GM18861 (cell line): ENCODE results near the gene HIVEP3.

Source experiments
- ATAC-seq: cut with Tn5 transposase; IDR thresholded peaks from one replicate; pipeline ENCODE4 v1.9.1; 2021; ENCODE audit not compliant: unreplicated experiment

Gene HIVEP3

GRCh38 chr1:41735631-41736260 lies 183.0 kb downstream of the HIVEP3 start:
- ATAC-seq, result no peak

GRCh38 chr1:41735139-41735538 lies 183.6 kb downstream of the HIVEP3 start:
- no peak for ATAC-seq

DNA sequence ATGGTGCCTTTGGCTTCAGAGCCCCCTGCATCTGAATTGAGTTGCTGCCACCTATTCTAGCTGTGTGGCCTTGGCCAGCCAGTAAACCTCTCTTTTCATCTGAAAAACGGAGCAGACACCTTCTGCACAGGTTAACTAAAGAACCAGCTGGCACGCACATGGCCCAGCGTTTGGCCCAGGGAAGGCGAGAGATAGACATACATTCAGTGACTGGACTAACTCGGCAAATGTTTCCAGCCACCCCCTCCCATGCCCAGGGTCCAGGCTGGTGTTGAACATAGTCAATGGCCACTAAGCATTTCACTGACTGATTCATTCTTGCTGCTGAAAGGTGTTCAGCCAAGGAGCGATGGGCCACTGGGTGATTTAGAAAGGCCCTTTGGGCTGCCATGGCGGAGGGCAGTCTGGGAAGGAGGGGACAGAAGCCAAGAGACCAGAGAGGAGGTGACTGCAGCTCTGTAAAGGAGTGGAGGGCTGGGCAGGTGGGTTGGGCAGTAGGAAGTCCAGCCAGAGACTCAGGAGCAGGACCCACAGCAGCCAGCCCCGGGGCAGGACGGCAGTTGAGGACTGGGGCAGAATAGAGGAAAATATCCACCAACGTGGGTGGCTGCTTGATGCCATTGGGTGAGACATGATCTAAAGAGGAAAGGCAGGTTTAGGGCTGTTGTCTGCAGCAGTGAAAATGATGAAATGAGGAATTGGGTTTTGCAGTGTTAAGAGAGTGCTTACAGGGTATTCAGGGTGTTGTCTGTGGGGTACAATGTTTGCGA lies 184.3 kb downstream of the HIVEP3 start:
- ATAC-seq, result no peak

GRCh38 chr1:41733725-41734124 lies 185.0 kb downstream of the HIVEP3 start:
- ATAC-seq, result no peak

DNA sequence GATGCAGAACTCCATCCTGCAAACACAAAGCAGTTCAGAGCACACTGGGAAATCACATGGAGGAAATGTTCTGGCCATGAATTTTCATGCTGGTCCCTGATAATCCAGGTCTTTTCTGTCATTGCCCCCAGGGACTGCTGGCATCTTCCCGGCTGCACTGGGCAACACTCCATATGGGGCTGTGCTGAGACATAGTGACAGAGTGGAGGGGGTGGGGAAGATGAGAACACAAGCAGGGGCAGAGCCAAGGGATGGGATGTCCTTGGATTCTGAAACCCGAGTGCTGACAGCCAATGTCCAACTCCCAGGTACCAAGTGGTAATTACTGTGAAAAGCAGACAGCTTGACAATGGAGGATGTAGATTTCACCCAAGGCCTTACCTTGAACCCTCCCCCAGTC lies 185.7 kb downstream of the HIVEP3 start:
- ATAC-seq, result no peak

DNA sequence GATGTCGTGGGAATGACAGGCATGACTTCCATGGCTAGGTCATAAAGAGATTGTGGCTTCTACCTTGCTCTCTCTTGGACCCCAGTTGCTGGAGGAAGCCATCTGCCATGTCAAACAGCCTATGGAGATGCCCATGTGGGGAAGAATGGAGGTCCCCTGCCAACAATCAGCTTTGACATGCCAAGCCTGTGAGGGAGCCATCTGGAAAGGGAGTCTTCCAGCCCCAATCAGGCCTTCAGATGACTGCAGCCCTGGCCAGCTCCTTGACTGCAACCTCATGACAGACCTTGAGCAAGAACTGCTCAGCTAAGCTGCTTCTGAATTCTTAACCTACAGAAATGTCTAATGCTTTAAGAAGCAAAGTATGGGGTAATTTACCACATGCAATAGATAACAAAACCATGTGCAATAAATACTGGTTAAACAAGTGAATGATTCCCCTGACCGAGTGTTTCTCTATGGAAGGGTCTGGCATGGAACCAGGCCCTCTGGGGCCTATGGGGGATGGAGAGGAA lies 187.1 kb downstream of the HIVEP3 start:
- ATAC-seq, result no peak

DNA sequence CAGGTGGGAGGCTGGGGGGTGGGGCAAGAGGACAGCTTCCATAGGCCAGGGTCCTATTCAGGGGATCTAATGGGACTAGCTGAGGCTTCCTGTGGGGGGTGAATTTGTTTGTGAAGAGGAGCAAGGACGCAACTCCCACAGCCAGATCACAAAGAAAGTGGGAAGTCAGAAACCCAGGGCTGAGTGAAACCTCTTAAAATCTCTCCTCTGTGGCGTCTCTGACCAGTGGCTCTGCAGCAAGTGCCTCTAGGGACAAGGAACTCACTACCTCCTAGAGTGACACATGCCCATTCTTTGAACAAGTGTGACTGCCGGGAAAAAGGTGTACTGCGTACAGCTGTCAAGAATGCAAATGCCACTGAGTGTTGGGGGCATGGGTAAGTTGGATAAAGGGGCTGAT lies 187.9 kb downstream of the HIVEP3 start:
- no peak for ATAC-seq

DNA sequence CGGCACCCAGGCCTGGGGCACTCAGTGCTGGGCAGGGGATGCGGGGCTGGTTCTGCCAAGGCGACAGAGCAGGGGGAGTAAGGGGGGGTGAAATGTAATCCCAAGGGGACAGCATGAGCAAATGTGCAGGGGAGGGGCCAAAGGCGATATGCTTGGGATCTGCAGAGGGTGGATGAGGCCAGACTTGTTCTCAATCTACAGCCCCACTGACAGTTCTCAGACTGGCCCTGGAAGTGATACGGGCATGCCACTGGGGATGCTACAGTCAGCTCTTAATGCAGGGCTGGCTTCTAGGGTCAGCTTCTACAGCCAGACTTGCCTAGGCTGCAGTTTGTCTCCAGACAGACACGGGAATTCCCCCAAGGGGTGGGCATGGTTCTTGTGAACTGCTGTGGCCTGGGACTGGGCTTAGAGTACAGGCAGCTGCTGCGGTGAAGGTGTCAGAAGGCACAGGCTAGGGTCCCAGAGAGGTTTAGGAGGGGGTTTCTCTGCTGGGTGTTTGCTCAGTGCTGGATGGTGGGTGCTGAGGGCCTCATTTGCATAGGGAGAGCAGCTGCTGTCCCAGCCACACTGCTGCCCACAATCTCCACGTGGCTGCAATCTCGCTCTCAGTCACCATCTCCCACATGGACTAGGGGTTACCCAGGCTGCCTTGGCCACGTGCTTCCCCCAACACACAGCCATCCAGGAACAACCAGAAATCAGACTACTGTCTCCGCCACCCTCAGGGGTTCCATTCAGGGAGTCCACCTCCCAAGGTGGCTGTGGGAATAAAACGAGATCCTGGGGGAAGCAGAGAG lies 190.1 kb downstream of the HIVEP3 start:
- ATAC-seq, result peak; percentile 78

GRCh38 chr1:41727749-41728115 lies 191.0 kb downstream of the HIVEP3 start:
- no peak for ATAC-seq

DNA sequence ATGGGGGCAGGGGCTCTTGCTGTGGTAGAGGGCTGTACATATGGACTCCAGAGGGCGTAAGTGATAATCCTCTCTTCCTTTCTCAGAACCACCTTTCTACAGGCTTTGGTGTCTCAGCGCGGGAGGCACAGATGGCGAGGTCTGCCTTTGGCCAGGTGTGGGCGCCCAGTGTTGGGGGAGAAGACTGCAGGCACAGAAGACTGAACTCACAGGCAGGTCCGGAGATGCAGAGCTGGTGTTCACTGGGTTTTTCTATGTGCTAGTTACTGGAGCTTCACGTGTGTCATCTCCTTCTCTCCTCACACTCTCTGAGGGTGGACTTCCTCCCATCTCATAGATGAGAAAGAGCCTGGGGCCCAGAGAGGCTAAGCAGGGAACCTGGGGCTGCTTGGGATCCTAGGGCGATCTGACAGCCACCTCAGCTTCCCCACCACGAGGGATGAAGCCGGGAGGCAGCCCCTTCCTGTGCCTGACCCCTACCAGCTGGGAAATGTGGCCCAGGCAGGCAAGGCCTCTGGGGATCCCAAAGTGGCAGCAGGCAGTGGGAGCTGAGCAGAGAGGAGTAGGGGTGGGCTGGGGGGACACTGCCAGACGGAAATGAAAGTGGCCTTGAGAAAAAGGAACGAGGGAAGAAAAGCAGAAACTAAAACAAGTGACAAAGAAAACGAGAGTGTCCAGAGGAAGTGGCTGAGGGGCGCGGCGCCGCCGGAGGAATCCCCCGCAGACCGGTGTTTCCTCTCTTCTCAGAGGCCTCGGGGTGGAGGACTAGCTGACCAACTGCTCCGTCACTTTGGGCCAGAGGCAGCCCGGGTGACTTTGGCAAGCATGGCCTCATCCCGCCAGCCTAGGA lies 191.6 kb downstream of the HIVEP3 start:
- peak; percentile 23 for ATAC-seq

DNA sequence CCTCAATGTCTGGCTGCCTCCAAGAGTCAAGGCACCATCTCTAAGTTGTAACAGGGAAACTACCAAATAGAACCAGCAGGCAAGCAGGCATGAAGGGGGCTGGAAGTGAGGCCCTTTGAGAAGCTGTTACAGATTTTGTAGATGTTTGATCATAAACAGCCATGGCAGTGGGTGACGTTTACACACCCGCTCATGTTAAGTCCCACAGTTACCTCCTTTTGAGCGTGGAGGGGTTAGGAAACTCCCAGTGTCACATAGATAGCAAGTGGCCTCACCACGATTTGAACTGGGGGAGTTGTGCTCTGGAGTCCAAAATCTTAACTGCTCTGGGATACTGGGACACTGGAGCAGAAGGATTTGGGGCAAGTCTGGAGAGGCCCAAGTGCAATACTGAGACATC lies 192.4 kb downstream of the HIVEP3 start:
- no peak for ATAC-seq

DNA sequence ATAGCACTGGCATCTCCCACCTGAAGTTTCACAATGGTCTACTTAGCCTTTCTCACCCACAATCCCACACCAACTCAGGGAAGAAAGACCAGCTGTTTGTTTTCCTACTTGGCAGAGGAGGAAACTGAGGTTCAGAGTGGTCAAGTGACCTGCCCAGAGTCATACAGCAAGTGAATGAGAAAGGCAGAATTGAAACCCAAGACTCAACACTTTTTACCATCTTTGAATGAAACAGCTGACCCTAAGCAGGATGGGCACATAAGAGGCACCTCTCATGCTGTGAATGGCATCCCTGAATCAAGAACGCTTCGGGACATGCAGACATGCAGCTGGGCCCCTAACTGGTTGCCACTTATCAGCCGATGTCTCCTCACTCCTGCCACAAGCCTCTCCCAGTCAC lies 193.8 kb downstream of the HIVEP3 start:
- ATAC-seq, result no peak

DNA sequence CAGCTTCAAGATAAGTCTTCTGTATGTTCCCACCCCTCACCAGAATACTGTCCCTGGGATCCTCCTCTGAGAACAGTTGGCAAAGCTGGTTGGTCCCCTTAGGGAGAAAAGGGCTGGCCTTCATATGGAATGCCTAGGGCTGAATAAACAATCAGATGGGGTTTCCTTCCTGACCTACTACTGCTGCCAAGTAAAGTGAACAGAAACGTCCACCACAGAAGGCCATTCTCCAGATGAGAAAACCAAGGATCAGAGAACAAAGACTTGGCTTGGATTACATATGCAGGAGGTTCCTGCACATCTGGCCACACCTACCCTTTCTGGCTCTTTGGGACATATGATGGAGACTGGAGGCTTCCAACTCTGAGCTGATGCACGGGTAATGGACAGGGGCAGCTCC lies 194.5 kb downstream of the HIVEP3 start:
- no peak for ATAC-seq

DNA sequence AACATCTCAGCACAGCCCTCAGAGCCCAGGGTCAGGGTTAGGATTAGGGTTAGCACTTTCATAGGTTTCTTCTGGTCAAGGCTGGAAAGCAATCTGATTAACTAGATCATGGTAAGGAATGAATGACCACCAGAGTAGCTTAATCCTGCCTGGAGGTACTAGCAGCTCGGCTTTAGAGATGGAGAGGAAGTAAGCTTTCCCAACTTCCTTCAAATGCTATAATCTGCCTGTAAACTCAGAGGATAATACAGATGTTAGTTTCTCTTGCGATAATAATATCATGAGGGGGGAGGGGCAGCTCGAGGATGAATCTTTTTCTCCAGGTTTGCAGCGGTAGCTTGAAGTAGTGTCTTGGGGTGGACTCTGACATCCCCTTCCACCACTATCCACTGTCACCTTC lies 194.9 kb downstream of the HIVEP3 start:
- no peak for ATAC-seq

GRCh38 chr1:41722184-41722583 lies 196.5 kb downstream of the HIVEP3 start:
- no peak for ATAC-seq

DNA sequence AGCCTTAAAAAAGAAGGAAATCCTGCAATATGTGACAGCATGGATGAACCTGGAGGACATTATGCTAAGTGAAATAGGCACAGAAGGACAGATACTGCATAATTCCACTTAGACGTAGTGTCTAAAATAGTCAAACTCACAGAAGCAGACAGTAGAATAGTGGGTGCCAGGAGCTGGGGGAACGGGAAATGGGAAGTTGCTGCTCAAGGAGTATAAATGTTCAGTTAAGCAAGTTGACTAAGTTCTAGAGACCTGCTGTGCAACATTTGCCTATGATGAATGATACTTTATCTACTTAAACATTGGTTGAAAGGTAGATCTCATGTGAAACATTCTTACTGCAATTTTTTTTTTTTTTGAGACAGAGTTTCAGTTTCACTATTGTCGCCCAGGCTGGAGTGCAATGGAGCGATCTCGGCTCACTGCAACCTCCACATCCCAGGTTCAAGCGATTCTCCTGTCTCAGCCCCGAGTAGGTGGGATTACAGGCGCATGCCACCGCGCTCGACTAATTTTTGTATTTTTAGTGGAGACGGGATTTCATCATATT lies 197.8 kb downstream of the HIVEP3 start:
- no peak for ATAC-seq

DNA sequence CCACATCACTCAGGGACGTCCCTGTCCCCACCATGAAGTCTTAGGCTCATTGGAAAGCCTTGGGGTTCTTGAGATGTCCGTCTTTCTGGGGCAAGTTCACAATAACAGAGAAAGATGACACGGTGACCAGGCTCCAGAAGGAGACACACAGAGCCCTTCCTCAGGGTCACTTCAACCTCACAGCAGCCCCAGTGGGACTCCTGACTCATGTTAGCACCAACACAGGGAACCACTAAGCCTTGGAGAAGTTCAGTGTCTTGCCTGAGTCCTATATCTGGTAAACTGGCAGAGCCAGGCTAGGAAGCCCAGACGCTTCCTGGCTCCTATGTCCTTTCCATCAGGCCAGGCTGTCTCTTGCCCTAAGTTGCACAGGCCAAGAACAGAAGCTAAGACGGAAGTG lies 199.1 kb downstream of the HIVEP3 start:
- ATAC-seq, result no peak

GRCh38 chr1:41719128-41719527 lies 199.6 kb downstream of the HIVEP3 start:
- no peak for ATAC-seq

DNA sequence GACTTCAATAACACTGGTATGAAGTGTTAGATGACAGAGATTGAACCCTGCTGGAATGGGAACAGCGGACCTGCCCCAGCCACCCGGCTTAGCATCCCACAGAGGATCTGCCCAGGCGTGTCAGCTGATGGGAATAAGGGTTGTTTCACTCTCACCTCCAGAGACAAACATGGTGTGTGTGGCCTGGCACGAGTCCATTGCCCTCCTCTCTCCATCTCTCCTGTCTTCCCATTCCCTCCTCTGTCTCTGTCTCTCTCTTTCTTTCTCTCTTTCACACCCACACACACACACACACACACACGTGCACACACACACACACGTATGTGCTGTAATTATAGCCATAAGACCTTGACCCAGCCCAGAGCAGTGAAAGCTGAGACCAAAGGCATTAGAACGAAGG lies 200.2 kb downstream of the HIVEP3 start:
- no peak for ATAC-seq
